Glutamatergic neuron (in vitro differentiated cells): Measurements from ENCODE around the gene PROCA1. TPM values are rescaled to one million over a fixed set of nuclear protein-coding genes. Genes with fewer than 3 reads are reported as not detected.
A peak's percentile ranks its signal among the peaks of the same experiment; 100 is the strongest.

Experiments
- DNase-seq: peaks from one replicate; pipeline ENCODE4 v3.0.0; 2022
- H3K27ac Mint-ChIP-seq: one replicate; pipeline ENCODE4 v1.8.0; 2020; ENCODE audit warnings: mild to moderate bottlenecking, mixed read lengths, inconsistent platforms; ENCODE audit not compliant: unreplicated experiment
- H3K27me3 Mint-ChIP-seq: one replicate; pipeline ENCODE4 v1.8.0; 2020; ENCODE audit warnings: mild to moderate bottlenecking, moderate library complexity, mixed read lengths, inconsistent platforms; ENCODE audit not compliant: unreplicated experiment
- H3K36me3 Mint-ChIP-seq: one replicate; pipeline ENCODE4 v1.8.0; 2020; ENCODE audit warnings: mild to moderate bottlenecking, mixed read lengths, inconsistent platforms; ENCODE audit not compliant: unreplicated experiment
- H3K4me1 Mint-ChIP-seq: one replicate; pipeline ENCODE4 v1.8.0; 2020; ENCODE audit warnings: mild to moderate bottlenecking, low read depth, mixed read lengths, inconsistent platforms; ENCODE audit not compliant: unreplicated experiment
- H3K4me3 Mint-ChIP-seq: one replicate; pipeline ENCODE4 v1.8.0; 2020; ENCODE audit warnings: mild to moderate bottlenecking, mixed read lengths, inconsistent platforms; ENCODE audit not compliant: unreplicated experiment
- H3K9me3 Mint-ChIP-seq: one replicate; pipeline ENCODE4 v1.8.0; 2020; ENCODE audit warnings: mild to moderate bottlenecking, moderate library complexity, mixed read lengths, inconsistent platforms; ENCODE audit not compliant: unreplicated experiment
- CTCF ChIP-seq: fragments of 200-600 bp; sonication (generic); IDR thresholded peaks from one replicate; pipeline ENCODE4 v1.5.0; 2021; ENCODE audit not compliant: partially characterized antibody, unreplicated experiment
- total RNA-seq: library from RNA; stranded (reverse); fragmentation: NEBNext Ultra II Directional; extraction: Animal tissue kit (Norgen Biotek cat#: 25700); gene quantifications from one replicate; pipeline ENCODE4 v1.2.1, GENCODE V29; 2021; ENCODE audit not compliant: unreplicated experiment

Gene PROCA1
- total RNA-seq, 1 donor from 2014 or later = 36.5 TPM

GRCh38 chr17:28707339-28707720 is 4.4 kb downstream of the PROCA1 start:
- peak overlapping the region; percentile 36 for H3K4me3 Mint-ChIP-seq
- DNase-seq = no peak
- no peak for TF ChIP-seq CTCF
- H3K36me3 Mint-ChIP-seq = peaks cover 10% of the 10 kb centered on the region
- H3K27ac Mint-ChIP-seq = peak overlapping the region; percentile 10
- H3K9me3 Mint-ChIP-seq = peaks cover 19% of the 10 kb centered on the region
- peaks cover 11% of the 10 kb centered on the region for H3K4me1 Mint-ChIP-seq
- H3K27me3 Mint-ChIP-seq = peaks cover 20% of the 10 kb centered on the region

GRCh38 chr17:28706471-28707338 is 5.0 kb downstream of the PROCA1 start:
- Mint-ChIP-seq H3K4me3 (peak overlapping the region; percentile 36), H3K9me3 (peaks cover 15% of the 10 kb centered on the region), H3K36me3 (peaks cover 10% of the 10 kb centered on the region), H3K27ac (no peak overlapping the region), H3K27me3 (peaks cover 19% of the 10 kb centered on the region), H3K4me1 (peaks cover 8% of the 10 kb centered on the region)
- no peak for TF ChIP-seq CTCF
- DNase-seq = no peak

- no peak for DNase-seq
- TF ChIP-seq CTCF = no peak
- Mint-ChIP-seq H3K36me3 (peaks cover 10% of the 10 kb centered on the region), H3K4me1 (peaks cover 8% of the 10 kb centered on the region), H3K4me3 (no peak overlapping the region), H3K9me3 (peaks cover 12% of the 10 kb centered on the region), H3K27me3 (peaks cover 21% of the 10 kb centered on the region), H3K27ac (peak overlapping the region; percentile 33)
Measured at GRCh38 chr17:28705728-28706334, 5.9 kb downstream of the PROCA1 start.

- H3K9me3 Mint-ChIP-seq = peaks cover 10% of the 10 kb centered on the region
Measured at GRCh38 chr17:28705074-28705659, 6.5 kb downstream of the PROCA1 start.

More at GRCh38 chr17:28705074-28705659, 6.5 kb downstream of the PROCA1 start:
- Mint-ChIP-seq H3K27ac (no peak overlapping the region), H3K27me3 (peaks cover 19% of the 10 kb centered on the region), H3K36me3 (peaks cover 10% of the 10 kb centered on the region), H3K4me1 (peaks cover 8% of the 10 kb centered on the region), H3K4me3 (no peak overlapping the region)
- no peak for TF ChIP-seq CTCF
- no peak for DNase-seq
